Central memory CD8-positive, alpha-beta T cell (primary cell): Measurements from ENCODE around the gene OR3A3.
A peak's percentile ranks its signal among the peaks of the same experiment; 100 is the strongest.
"Not testable (repeated sequence)": the region's sequence is repeated elsewhere in the genome, so short reads cannot be mapped to it uniquely, and the experiment has no call there.

Experiments used
- ATAC-seq: fragments of 150-1000 bp; cut with Tn5 transposase; replicated peaks from 2 replicates; pipeline ENCODE4 v1.10.0; 2022; ENCODE audit warnings: mild to moderate bottlenecking, moderate FRiP score, moderate number of reproducible peaks; ENCODE audit not compliant: poor library complexity, severe bottlenecking; ENCODE audit errors: extremely low read depth
- DNase-seq, 2 donors: peaks; one replicate each; pipeline ENCODE4 v3.0.0; 2021; ENCODE audit warnings: low spot score in 2 of 2
- H3K27ac Mint-ChIP-seq: one replicate; pipeline ENCODE4 v1.8.0; 2022; ENCODE audit warnings: low read depth, mild to moderate bottlenecking, moderate library complexity, mixed read lengths
- H3K27me3 Mint-ChIP-seq: one replicate; pipeline ENCODE4 v1.8.0; 2022; ENCODE audit warnings: mixed read lengths
- H3K36me3 Mint-ChIP-seq: one replicate; pipeline ENCODE4 v1.8.0; 2022; ENCODE audit warnings: mild to moderate bottlenecking, moderate library complexity, mixed read lengths; ENCODE audit not compliant: insufficient read depth
- H3K4me1 Mint-ChIP-seq: one replicate; pipeline ENCODE4 v1.8.0; 2022; ENCODE audit warnings: mixed read lengths
- H3K4me3 Mint-ChIP-seq: one replicate; pipeline ENCODE4 v1.8.0; 2022; ENCODE audit warnings: mild to moderate bottlenecking, moderate library complexity, mixed read lengths
- H3K9me3 Mint-ChIP-seq: one replicate; pipeline ENCODE4 v1.8.0; 2022; ENCODE audit warnings: mixed read lengths

OR3A3 gene

GRCh38 chr17:3411070-3411469, at the start of gene OR3A3:
Gene OR3A3 (plus strand): TSS chr17:3411370.
- DNase-seq, result no peak
- Mint-ChIP-seq H3K4me3 (no peak within 1 kb of the TSS), H3K36me3 (no peaks in the 10 kb centered on the region), H3K4me1 (no peaks in the 10 kb centered on the region), H3K9me3 (peaks cover 14% of the 10 kb centered on the region), H3K27me3 (peaks cover 69% of the 10 kb centered on the region), H3K27ac (no peak within 1 kb of the TSS)
- no peak for ATAC-seq

DNA sequence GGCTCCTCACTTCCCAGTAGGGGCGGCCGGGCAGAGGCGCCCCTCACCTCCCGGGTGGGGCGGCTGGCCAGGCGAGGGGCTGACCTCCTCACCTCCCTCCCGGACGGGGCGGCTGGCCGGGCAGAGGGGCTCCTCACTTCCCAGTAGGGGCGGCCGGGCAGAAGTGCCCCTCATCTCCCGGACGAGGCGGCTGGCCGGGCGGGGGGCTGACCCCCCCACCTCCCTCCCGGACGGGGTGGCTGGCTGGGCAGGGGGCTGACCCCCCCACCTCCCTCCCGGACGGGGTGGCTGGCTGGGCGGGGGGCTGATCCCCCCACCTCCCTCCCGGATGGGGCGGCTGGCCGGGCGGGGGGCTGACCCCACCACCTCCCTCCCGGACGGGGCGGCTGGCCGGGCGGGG, 40.0 kb upstream of the OR3A3 start:
- not testable (repeated sequence) for H3K4me1 Mint-ChIP-seq, H3K27ac Mint-ChIP-seq, DNase-seq, H3K4me3 Mint-ChIP-seq, H3K36me3 Mint-ChIP-seq, ATAC-seq, H3K9me3 Mint-ChIP-seq
- H3K27me3 Mint-ChIP-seq, result peaks cover 54% of the 10 kb centered on the region

DNA sequence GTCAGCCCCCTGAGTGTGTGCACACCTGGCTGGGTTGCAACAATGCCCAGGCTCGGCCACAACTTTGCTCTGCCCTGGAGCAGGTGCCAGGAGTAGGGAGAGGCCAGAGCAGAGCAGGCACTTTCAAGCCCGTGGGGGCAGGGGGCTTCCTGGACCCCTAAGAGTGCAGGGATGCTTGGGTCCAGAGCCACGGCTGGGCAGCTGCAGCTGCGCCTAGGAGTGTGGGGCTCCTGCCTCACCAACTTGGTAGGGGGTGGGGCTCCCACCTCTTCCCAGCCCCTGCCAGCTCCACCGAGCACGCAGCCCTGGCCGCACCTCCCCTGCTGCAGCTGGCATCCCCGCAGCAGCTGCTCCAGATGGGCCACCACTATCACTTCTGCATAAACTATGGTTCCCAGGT, 32.8 kb upstream of the OR3A3 start:
- H3K4me3 Mint-ChIP-seq, result no peak overlapping the region
- DNase-seq, result no peak
- H3K4me1 Mint-ChIP-seq, result no peaks in the 10 kb centered on the region
- H3K36me3 Mint-ChIP-seq, result no peaks in the 10 kb centered on the region
- H3K9me3 Mint-ChIP-seq, result no peaks in the 10 kb centered on the region
- ATAC-seq, result no peak
- H3K27ac Mint-ChIP-seq, result no peak overlapping the region
- H3K27me3 Mint-ChIP-seq, result peaks cover 70% of the 10 kb centered on the region

- Mint-ChIP-seq H3K27ac (no peak overlapping the region), H3K27me3 (peaks cover 83% of the 10 kb centered on the region), H3K4me1 (no peaks in the 10 kb centered on the region), H3K36me3 (no peaks in the 10 kb centered on the region), H3K4me3 (no peak overlapping the region), H3K9me3 (no peaks in the 10 kb centered on the region)
- ATAC-seq (no peak), DNase-seq (no peak)
These were observed 29.2 kb upstream of the OR3A3 start for GRCh38 chr17:3381957-3382356.

GRCh38 chr17:3385869-3386816, 25.0 kb upstream of the OR3A3 start, which contains the start of gene OR3A2:
Gene OR3A2 (minus strand): TSS chr17:3386308.
- Mint-ChIP-seq H3K27me3 (peaks cover 65% of the 10 kb centered on the region), H3K9me3 (no peaks in the 10 kb centered on the region), H3K27ac (no peak within 1 kb of the TSS), H3K4me1 (no peaks in the 10 kb centered on the region), H3K4me3 (peak within 1 kb of the TSS; percentile 30), H3K36me3 (no peaks in the 10 kb centered on the region)
- DNase-seq (no peak), ATAC-seq (no peak)

DNA sequence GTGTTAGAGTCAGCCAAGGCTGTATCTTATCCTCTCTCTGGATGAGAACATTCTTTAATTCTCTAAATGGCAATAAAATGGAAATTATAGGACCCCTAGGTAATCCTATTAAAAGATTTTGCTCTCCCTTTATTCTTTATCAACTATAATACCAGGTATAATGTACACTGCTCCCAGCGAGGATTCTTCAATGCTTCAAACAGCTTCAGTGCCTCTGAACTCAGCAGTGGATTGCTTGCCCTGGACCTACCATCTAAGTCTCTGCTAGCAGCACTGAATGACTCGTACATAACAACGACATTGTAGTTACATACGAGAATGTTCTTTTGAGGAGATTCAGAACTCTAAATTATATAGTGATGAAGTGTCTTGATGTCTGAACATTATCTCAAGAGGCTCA, 21.4 kb upstream of the OR3A3 start:
- H3K27me3 Mint-ChIP-seq, result peaks cover 61% of the 10 kb centered on the region
- H3K27ac Mint-ChIP-seq, result no peak overlapping the region
- H3K4me3 Mint-ChIP-seq, result no peak overlapping the region

GRCh38 chr17:3397801-3398200, 13.4 kb upstream of the OR3A3 start:
- not testable (repeated sequence) for H3K9me3 Mint-ChIP-seq, H3K4me3 Mint-ChIP-seq, DNase-seq, H3K36me3 Mint-ChIP-seq, ATAC-seq, H3K4me1 Mint-ChIP-seq, H3K27ac Mint-ChIP-seq
- peaks cover 57% of the 10 kb centered on the region for H3K27me3 Mint-ChIP-seq

More for the DNA sequence above, 21.4 kb upstream of the OR3A3 start:
- Mint-ChIP-seq H3K4me1 (no peaks in the 10 kb centered on the region), H3K9me3 (no peaks in the 10 kb centered on the region), H3K36me3 (no peaks in the 10 kb centered on the region)
- DNase-seq (no peak), ATAC-seq (no peak)

DNA sequence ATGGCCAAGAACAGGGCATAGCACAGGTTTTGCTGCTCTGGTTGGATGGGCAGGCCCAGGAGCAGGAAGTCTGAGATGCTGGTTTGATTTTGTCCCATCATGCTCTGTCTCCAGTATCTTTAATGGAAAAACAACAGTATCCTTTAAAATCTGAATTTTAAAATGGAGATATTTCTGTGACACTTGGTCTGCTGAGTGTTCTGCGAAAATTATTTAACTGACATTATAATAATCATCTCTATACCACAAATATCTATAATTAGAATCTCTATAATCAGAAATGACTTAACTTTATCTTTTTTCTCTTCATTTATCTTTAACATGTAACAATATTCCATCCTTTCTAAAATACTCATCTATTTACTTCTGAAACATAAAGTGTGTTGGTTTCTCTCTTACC, 12.9 kb upstream of the OR3A3 start, which contains the start of gene OR1E1:
OR1E1 (minus strand) TSS at position 101 of the 400 bp plus-strand sequence; CDS start at position 101, 0 bp downstream.
- DNase-seq (no peak), ATAC-seq (no peak)
- H3K4me3 Mint-ChIP-seq, result no peak within 1 kb of the TSS
- no peaks in the 10 kb centered on the region for H3K9me3 Mint-ChIP-seq
- H3K36me3 Mint-ChIP-seq, result no peaks in the 10 kb centered on the region
- no peaks in the 10 kb centered on the region for H3K4me1 Mint-ChIP-seq
- no peak within 1 kb of the TSS for H3K27ac Mint-ChIP-seq
- peaks cover 54% of the 10 kb centered on the region for H3K27me3 Mint-ChIP-seq

DNA sequence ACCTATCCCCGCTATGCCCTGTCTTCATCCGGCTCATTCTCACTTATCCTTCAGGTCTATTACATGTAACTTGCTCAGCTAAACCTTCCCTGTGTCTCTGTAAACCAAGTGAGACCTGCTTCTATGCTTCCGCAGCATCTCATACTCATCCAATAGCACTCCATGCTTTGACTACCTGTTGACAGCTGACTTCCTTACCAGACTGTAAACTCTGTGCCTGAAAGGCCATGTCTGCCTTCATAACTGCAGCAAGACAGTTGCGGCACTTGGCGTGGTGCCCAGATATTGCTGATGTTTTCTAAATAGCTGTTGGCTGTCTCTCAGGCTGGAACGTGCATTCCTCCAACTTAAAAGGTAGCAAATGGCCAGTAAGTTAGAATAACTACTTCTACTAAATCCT, 11.1 kb upstream of the OR3A3 start:
- ATAC-seq (no peak), DNase-seq (no peak)
- no peak overlapping the region for H3K4me3 Mint-ChIP-seq
- no peaks in the 10 kb centered on the region for H3K4me1 Mint-ChIP-seq
- no peaks in the 10 kb centered on the region for H3K36me3 Mint-ChIP-seq
- peaks cover 44% of the 10 kb centered on the region for H3K27me3 Mint-ChIP-seq
- H3K27ac Mint-ChIP-seq, result no peak overlapping the region
- no peaks in the 10 kb centered on the region for H3K9me3 Mint-ChIP-seq

DNA sequence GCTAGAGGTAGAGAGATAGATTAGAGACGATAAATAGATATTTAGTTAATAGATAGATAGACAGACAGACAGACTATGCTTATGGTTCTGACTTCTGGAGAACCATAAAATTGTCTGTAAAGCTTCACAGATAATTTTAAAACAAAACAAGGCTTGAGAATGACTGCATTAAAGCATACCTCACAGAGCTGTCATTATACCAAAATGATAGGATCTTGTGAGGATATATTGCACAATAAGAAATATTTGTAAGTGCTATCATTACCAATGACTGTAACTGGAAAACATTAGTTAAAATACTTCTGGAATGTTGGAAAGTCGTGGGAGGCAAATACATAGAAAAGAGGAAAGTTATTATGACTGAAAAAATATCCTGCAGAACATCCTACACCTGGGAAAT, 9.4 kb upstream of the OR3A3 start:
- Mint-ChIP-seq H3K27me3 (peaks cover 42% of the 10 kb centered on the region), H3K4me1 (no peaks in the 10 kb centered on the region), H3K9me3 (peaks cover 7% of the 10 kb centered on the region), H3K27ac (no peak overlapping the region), H3K36me3 (no peaks in the 10 kb centered on the region), H3K4me3 (no peak overlapping the region)
- no peak for ATAC-seq
- DNase-seq, result no peak

GRCh38 chr17:3403856-3404255, 7.3 kb upstream of the OR3A3 start:
- not testable (repeated sequence) for ATAC-seq, H3K4me1 Mint-ChIP-seq, H3K4me3 Mint-ChIP-seq, H3K36me3 Mint-ChIP-seq, H3K27ac Mint-ChIP-seq, DNase-seq
- peaks cover 53% of the 10 kb centered on the region for H3K27me3 Mint-ChIP-seq
- peaks cover 14% of the 10 kb centered on the region for H3K9me3 Mint-ChIP-seq

DNA sequence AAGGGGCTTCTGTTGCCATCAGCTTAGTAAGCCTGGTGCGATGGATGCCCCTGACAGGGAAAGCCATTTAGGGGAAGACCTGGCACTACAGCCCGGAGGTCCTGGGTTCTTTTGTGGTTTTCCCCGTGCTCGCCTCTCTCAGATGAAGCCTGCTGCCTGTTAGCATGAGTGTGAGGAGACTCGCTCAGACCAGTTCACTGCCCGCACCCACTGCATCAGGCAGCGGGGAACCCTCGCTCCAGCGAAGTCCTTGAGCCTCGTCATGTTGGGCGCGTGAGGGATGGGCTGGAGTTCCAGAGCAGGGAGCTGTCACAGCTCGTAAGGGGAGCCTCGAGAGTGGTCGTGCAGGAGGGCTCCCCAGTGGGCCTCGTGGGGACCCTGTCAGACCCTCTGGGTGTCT, 1.0 kb downstream of the OR3A3 start:
- ATAC-seq, H3K4me3 Mint-ChIP-seq, DNase-seq, H3K27ac Mint-ChIP-seq, H3K36me3 Mint-ChIP-seq, H3K9me3 Mint-ChIP-seq, H3K4me1 Mint-ChIP-seq: not testable (repeated sequence)
- peaks cover 61% of the 10 kb centered on the region for H3K27me3 Mint-ChIP-seq

- ATAC-seq (no peak), DNase-seq (no peak)
- H3K4me1 Mint-ChIP-seq, result no peaks in the 10 kb centered on the region
- H3K4me3 Mint-ChIP-seq, result no peak overlapping the region
- H3K9me3 Mint-ChIP-seq, result no peaks in the 10 kb centered on the region
- H3K36me3 Mint-ChIP-seq, result no peaks in the 10 kb centered on the region
- peaks cover 43% of the 10 kb centered on the region for H3K27me3 Mint-ChIP-seq
- H3K27ac Mint-ChIP-seq, result no peak overlapping the region
These were observed 4.4 kb downstream of the OR3A3 start for GRCh38 chr17:3415610-3416009.
